Parathyroid adenoma (tissue), 2 donors: ENCODE measurements around the gene VDAC1.

Experiments used
- H2AFZ ChIP-seq: fragments of 300-600 bp; sonication (generic); one replicate; pipeline ENCODE4 v1.7.0; 2017; ENCODE audit warnings: antibody characterized with exemption, mild to moderate bottlenecking
- H3K27ac ChIP-seq: fragments of 300-600 bp; sonication (generic); one replicate; pipeline ENCODE4 v1.7.0; 2017
- H3K27me3 ChIP-seq: fragments of 300-600 bp; sonication (generic); one replicate; pipeline ENCODE4 v1.7.0; 2017; ENCODE audit warnings: low read length; ENCODE audit not compliant: control insufficient read depth, insufficient read depth
- H3K36me3 ChIP-seq: fragments of 300-600 bp; sonication (generic); one replicate; pipeline ENCODE4 v1.7.0; 2017; ENCODE audit warnings: low read length; ENCODE audit not compliant: control insufficient read depth, insufficient read depth
- H3K4me1 ChIP-seq: fragments of 300-600 bp; sonication (generic); one replicate; pipeline ENCODE4 v1.7.0; 2017; ENCODE audit warnings: control low read depth
- H3K4me2 ChIP-seq: fragments of 300-600 bp; sonication (generic); one replicate; pipeline ENCODE4 v1.7.0; 2017; ENCODE audit warnings: low read length
- H3K4me3 ChIP-seq: fragments of 300-600 bp; sonication (generic); one replicate; pipeline ENCODE4 v1.7.0; 2017; ENCODE audit warnings: low read depth, low read length
- H3K79me2 ChIP-seq: fragments of 300-600 bp; sonication (generic); one replicate; pipeline ENCODE4 v1.7.0; 2017; ENCODE audit warnings: control low read depth
- H3K9ac ChIP-seq: fragments of 300-600 bp; sonication (generic); one replicate; pipeline ENCODE4 v1.7.0; 2017; ENCODE audit warnings: mild to moderate bottlenecking
- H3K9me3 ChIP-seq: fragments of 300-600 bp; sonication (generic); one replicate; pipeline ENCODE4 v1.7.0; 2017; ENCODE audit warnings: low read length; ENCODE audit not compliant: control insufficient read depth
- CTCF ChIP-seq: fragments of 300-600 bp; sonication (generic); IDR thresholded peaks from one replicate; pipeline ENCODE4 v1.7.0; 2017; ENCODE audit warnings: antibody characterized with exemption, mild to moderate bottlenecking
- donor health status: primary hyperparathyroidism.

The VDAC1 gene

GRCh38 chr5:133932441-133933168 is 72.2 kb downstream of the VDAC1 start:
- Histone ChIP-seq H3K27me3 (no peaks in the 10 kb centered on the region), H3K27ac (no peak overlapping the region), H3K36me3 (no peaks in the 10 kb centered on the region), H3K4me1 (no peaks in the 10 kb centered on the region), H3K4me3 (no peak overlapping the region), H3K9ac (no peak overlapping the region), H2AFZ (no peak overlapping the region), H3K9me3 (no peaks in the 10 kb centered on the region), H3K79me2 (no peaks in the 10 kb centered on the region), H3K4me2 (no peak overlapping the region)
- TF ChIP-seq CTCF, result no peak

GRCh38 chr5:133931546-133931945 is 73.2 kb downstream of the VDAC1 start:
- no peaks in the 10 kb centered on the region for H3K9me3 ChIP-seq
- H3K79me2 ChIP-seq, result no peaks in the 10 kb centered on the region
- no peak for TF ChIP-seq CTCF
- H3K27ac ChIP-seq, result no peak overlapping the region
- no peak overlapping the region for H3K4me3 ChIP-seq
- no peaks in the 10 kb centered on the region for H3K27me3 ChIP-seq
- no peaks in the 10 kb centered on the region for H3K36me3 ChIP-seq
- no peak overlapping the region for H3K4me2 ChIP-seq
- no peak overlapping the region for H2AFZ ChIP-seq
- H3K4me1 ChIP-seq, result no peaks in the 10 kb centered on the region
- H3K9ac ChIP-seq, result no peak overlapping the region

GRCh38 chr5:133930813-133931090 is 74.0 kb downstream of the VDAC1 start:
- Histone ChIP-seq H3K4me2 (no peak overlapping the region), H2AFZ (no peak overlapping the region), H3K79me2 (no peaks in the 10 kb centered on the region), H3K9ac (no peak overlapping the region), H3K4me1 (no peaks in the 10 kb centered on the region), H3K27me3 (no peaks in the 10 kb centered on the region), H3K27ac (no peak overlapping the region), H3K9me3 (no peaks in the 10 kb centered on the region), H3K36me3 (no peaks in the 10 kb centered on the region), H3K4me3 (no peak overlapping the region)
- TF ChIP-seq CTCF, result no peak

- Histone ChIP-seq H3K4me3 (no peak overlapping the region), H3K4me2 (no peak overlapping the region)
- no peak for TF ChIP-seq CTCF
Observed at GRCh38 chr5:133930061-133930812, 74.5 kb downstream of the VDAC1 start.

More at GRCh38 chr5:133930061-133930812, 74.5 kb downstream of the VDAC1 start:
- Histone ChIP-seq H3K9ac (no peak overlapping the region), H3K36me3 (no peaks in the 10 kb centered on the region), H3K79me2 (no peaks in the 10 kb centered on the region), H3K27ac (no peak overlapping the region), H3K27me3 (no peaks in the 10 kb centered on the region), H2AFZ (no peak overlapping the region), H3K9me3 (no peaks in the 10 kb centered on the region), H3K4me1 (no peaks in the 10 kb centered on the region)
